GM19099 (cell line): ENCODE data around the gene LLGL2.

ENCODE experiments used
- POLR2A ChIP-seq: IDR thresholded peaks from 3 replicates; pipeline ENCODE4 v1.6.1; 2011; ENCODE audit warnings: low read depth; ENCODE audit not compliant: insufficient read length; ENCODE audit errors: extremely low read depth

The LLGL2 gene

DNA sequence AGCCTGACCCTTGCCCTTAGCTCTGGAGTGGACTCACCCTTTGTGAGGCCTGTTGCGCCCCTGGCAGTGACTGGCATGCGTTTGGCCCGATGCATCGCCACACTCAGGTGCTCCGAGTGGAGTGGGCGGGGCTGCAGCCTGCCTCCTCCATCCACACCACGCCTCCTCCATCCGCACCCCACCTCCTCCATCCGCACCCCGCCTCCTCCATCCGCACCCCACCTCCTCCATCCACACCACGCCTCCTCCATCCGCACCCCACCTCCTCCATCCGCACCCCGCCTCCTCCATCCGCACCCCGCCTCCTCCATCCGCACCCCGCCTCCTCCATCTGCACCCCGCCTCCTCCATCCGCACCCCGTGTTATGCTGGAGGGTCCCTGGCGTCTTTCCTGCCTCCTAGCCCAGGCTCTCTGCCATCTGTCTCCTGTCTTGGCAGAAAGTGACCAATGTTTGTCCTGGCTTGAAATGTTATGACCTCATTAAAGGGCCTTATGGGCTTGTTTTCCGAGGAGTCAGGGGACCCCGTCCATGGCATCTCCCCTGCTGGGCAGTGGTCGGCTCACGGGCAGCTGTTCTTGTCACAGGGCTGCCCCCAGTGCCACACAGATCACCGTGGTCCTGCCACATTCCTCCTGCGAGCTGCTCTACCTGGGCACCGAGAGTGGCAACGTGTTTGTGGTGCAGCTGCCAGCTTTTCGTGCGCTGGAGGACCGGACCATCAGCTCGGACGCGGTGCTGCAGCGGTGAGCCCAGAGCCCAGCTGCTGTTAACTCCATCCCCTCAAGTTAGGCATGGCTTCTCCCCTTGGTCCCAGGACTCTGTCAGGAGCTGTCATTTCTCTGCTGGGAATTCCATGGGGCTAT is 33.4 kb downstream of the LLGL2 start:
- no peak for TF ChIP-seq POLR2A

GRCh38 chr17:75559958-75560533 is 34.5 kb downstream of the LLGL2 start:
- TF ChIP-seq POLR2A = no peak

GRCh38 chr17:75561927-75562603 is 36.6 kb downstream of the LLGL2 start:
- TF ChIP-seq POLR2A = no peak

- no peak for TF ChIP-seq POLR2A
Measured at GRCh38 chr17:75563063-75563758, 37.7 kb downstream of the LLGL2 start.

DNA sequence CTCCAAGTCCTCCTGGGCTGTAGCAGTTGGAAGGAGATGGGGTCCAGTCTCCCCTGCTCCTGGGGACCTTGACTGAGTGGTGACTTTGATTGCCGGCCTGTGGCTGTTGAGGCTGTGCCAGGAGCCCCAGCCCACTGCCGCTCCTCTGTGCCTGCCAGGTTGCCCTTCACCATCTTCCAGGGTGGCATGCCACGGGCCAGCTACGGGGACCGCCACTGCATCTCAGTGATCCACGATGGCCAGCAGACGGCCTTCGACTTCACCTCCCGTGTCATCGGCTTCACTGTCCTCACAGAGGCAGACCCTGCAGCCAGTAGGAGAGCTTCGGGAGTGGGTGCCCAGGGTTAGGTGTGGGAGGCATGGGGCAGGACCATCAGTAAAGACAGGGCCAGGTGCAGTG is 38.7 kb downstream of the LLGL2 start:
- TF ChIP-seq POLR2A = no peak

DNA sequence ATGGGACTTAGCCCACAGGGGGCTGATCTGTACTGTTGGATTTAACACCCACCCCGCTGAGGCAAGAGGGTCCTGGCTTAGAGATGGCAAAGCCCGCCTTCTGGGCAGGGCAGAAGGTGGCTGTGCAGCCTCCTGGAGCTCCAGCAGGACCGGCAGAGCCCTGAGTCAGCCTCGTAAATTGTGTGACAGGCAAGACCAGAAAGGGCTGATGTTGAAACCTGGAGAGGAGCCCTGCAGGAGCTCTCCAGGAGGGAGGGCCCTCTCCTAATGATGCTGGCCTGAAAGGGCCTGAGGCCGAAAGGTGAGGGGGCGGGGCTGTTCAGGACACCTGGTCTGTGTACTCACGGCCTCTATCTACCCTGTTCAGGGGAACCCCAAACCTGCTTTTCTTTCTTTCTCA is 39.6 kb downstream of the LLGL2 start:
- TF ChIP-seq POLR2A = no peak

DNA sequence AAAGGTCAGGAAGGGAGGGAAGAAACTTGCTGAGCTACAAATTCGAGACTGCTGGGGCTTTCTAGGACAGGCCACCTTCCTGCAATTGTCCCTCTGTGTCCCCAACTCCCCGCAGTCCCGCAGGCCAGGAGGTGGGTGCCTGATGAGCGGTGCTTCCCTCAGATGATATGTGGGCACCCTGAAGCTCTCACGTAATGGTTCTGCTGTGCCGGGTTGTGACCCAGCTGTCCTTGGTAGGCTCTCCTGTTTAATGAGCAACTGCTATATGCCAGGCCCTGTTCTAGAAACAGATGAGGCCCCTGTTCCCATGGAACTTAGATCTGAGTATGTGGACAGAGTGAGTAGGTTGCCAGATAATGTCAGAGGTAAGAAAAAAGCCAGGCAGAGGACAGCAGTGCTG is 40.1 kb downstream of the LLGL2 start:
- TF ChIP-seq POLR2A = no peak

DNA sequence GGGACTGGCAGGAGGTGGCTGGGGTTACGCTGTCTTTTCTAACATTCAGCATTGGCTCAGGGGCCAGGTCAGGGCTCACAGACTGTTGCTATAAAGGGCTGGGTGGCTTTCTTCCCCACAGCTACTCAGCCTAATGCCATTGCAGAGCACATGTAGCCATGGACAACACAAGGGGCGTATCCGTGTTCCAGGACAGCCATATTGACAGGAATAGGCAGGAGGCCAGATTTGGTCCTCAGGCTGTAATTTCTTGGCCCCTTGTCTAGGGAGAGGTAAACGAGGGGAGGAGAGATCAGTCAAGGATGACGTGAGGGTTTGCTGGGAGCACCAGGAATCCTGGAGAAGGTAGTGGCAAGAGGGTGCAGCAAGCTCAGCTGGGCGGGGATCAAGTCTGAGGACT is 40.9 kb downstream of the LLGL2 start:
- no peak for TF ChIP-seq POLR2A

DNA sequence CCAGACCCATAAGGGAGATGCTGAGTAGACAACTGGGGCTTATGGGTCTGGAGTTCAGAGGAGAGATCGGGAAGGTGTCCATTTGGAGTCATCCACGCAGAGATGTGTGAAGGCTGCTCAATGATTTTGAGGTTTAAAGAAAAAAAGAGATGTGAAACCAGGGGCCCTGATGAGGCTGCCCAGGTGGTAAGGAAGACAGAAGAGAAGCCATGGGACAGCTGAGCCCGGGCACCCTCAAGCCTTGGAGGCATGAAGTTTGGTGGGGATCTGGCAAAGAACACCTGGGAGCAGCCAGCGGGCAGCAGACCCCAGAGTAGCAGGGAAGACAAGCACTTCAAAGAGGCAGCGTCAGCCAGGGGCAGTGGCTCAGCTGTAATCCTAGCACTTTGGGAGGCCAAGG is 41.3 kb downstream of the LLGL2 start:
- no peak for TF ChIP-seq POLR2A

GRCh38 chr17:75568412-75569255 is 43.1 kb downstream of the LLGL2 start:
- no peak for TF ChIP-seq POLR2A

DNA sequence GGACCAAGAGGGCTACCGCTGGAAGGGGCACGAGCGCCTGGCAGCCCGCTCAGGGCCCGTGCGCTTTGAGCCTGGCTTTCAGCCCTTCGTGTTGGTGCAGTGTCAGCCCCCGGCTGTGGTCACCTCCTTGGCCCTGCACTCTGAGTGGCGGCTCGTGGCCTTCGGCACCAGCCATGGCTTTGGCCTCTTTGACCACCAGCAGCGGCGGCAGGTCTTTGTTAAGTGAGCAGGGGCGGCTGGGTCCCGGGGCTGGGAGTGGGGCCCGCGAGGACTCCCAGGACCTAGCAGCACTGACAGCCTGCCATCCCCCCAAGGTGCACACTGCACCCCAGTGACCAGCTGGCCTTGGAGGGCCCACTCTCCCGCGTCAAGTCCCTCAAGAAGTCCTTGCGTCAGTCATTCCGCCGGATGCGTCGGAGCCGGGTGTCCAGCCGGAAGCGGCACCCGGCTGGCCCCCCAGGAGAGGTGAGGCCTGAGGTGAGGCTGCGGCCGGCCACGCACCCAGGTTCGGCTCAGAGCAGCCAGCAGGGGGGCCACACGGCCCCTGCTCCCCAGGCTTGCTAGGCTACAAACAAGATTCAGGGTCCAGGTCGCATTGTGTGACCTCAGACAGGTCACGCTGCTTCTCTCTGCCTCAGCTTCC is 44.7 kb downstream of the LLGL2 start:
- TF ChIP-seq POLR2A = no peak

DNA sequence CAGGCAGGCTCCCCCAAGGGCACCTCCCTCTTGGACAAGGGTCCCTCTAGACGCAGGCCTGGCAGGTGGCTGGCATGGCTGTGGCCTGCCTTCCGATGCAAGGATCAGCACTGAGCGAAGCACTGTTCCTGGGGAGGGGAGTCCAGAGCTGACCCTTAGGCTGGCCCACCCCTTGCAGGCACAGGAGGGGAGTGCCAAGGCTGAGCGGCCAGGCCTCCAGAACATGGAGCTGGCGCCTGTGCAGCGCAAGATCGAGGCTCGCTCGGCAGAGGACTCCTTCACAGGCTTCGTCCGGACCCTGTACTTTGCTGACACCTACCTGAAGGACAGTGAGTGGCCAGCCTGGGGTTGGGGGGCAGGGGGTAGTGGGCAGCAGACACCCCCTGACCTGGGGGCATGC is 45.3 kb downstream of the LLGL2 start:
- no peak for TF ChIP-seq POLR2A

- peak; percentile 46 for TF ChIP-seq POLR2A
Measured at GRCh38 chr17:75571197-75571884, 45.8 kb downstream of the LLGL2 start.

GRCh38 chr17:75571885-75572215 is 46.4 kb downstream of the LLGL2 start:
- no peak for TF ChIP-seq POLR2A
